GM23248 (cell line): ENCODE data around the gene ARL4C. TPM values are rescaled to one million over a fixed set of nuclear protein-coding genes. Genes with fewer than 3 reads are reported as not detected.

ENCODE experiments used
- DNase-seq: peaks from one replicate; pipeline ENCODE4 v3.0.0-alpha.2; 2015
- H2AFZ ChIP-seq: fragments of 200-600 bp; sonication (generic); 2 replicates; pipeline ENCODE4 v1.6.1; 2016; ENCODE audit warnings: antibody characterized with exemption
- H3F3A ChIP-seq: fragments of 200-600 bp; sonication (generic); 2 replicates; pipeline ENCODE4 v1.6.1; 2016; ENCODE audit warnings: mild to moderate bottlenecking, antibody characterized with exemption, mixed run types; ENCODE audit not compliant: insufficient read depth
- H3K27ac ChIP-seq: fragments of 200-600 bp; sonication (generic); 2 replicates; pipeline ENCODE4 v1.5.1; 2016; ENCODE audit warnings: mild to moderate bottlenecking
- H3K27me3 ChIP-seq: fragments of 200-600 bp; sonication (generic); replicated peaks from 2 replicates; pipeline ENCODE4 v1.6.1; 2016; ENCODE audit warnings: mild to moderate bottlenecking; ENCODE audit not compliant: insufficient read depth
- H3K36me3 ChIP-seq: fragments of 200-600 bp; sonication (generic); 2 replicates; pipeline ENCODE4 v1.6.1; 2016; ENCODE audit warnings: low read depth, mild to moderate bottlenecking
- H3K4me1 ChIP-seq: fragments of 200-600 bp; sonication (generic); 2 replicates; pipeline ENCODE4 v1.6.1; 2016; ENCODE audit warnings: mild to moderate bottlenecking; ENCODE audit not compliant: insufficient read depth
- H3K4me2 ChIP-seq: fragments of 200-600 bp; sonication (generic); one replicate; pipeline ENCODE4 v1.6.1; 2016; ENCODE audit warnings: mild to moderate bottlenecking; ENCODE audit not compliant: unreplicated experiment
- H3K4me3 ChIP-seq: fragments of 200-600 bp; sonication (generic); 2 replicates; pipeline ENCODE4 v1.5.1; 2016; ENCODE audit warnings: mild to moderate bottlenecking
- H3K79me2 ChIP-seq: fragments of 200-600 bp; sonication (generic); 2 replicates; pipeline ENCODE4 v1.6.1; 2016; ENCODE audit warnings: mild to moderate bottlenecking; ENCODE audit not compliant: insufficient read depth
- H3K9ac ChIP-seq: fragments of 200-600 bp; sonication (generic); 2 replicates; pipeline ENCODE4 v1.6.1; 2016; ENCODE audit warnings: mild to moderate bottlenecking
- H3K9me2 ChIP-seq: fragments of 200-600 bp; sonication (generic); 2 replicates; pipeline ENCODE4 v1.6.1; 2016; ENCODE audit warnings: mixed run types, mild to moderate bottlenecking, moderate library complexity; ENCODE audit not compliant: insufficient read depth
- H3K9me3 ChIP-seq: fragments of 200-600 bp; sonication (generic); one replicate; pipeline ENCODE4 v1.6.1; 2017; ENCODE audit warnings: low read depth
- H4K20me1 ChIP-seq: fragments of 200-600 bp; sonication (generic); 2 replicates; pipeline ENCODE4 v1.6.0; 2016; ENCODE audit not compliant: insufficient read depth
- EZH2 ChIP-seq: fragments of 200-600 bp; sonication (generic); IDR thresholded peaks from 2 replicates; pipeline ENCODE4 v1.6.1; 2018; ENCODE audit warnings: antibody characterized with exemption, mild to moderate bottlenecking; ENCODE audit not compliant: insufficient read depth, poor library complexity, severe bottlenecking
- EZH2phosphoT487 ChIP-seq: fragments of 200-600 bp; sonication (generic); IDR thresholded peaks from 2 replicates; pipeline ENCODE4 v1.6.1; 2018; ENCODE audit warnings: antibody characterized with exemption, moderate library complexity, mild to moderate bottlenecking, low read depth; ENCODE audit not compliant: insufficient read depth
- WGBS, 2 experiments: methylation state at CpG; one replicate each; pipeline ENCODE4 v1.1.6; 2015 to 2017; ENCODE audit warnings: low lambda C conversion rate in 2 of 2, low coverage in 1 of 2; ENCODE audit errors: missing lambda C conversion rate in 2 of 2; 5-methylcytosine and 5-hydroxymethylcytosine counted together
- in situ Hi-C: fragments of 300-500 bp; cut with MboI; formaldehyde crosslinking; loops from 2 replicates; pipeline ENCODE4 v1.15.0; 2020
- polyA plus RNA-seq: library from polyadenylated mRNA; unstranded; fragments of >200 nt; fragmentation: Nextera tagmentation; extraction: Ambion mirVana; gene quantifications from 2 replicates; pipeline ENCODE4 v1.2.1, GENCODE V29; 2016
- total RNA-seq: library from RNA; depleted of rRNA; stranded (reverse); fragments of >200 nt; shearing (Covaris generic); gene quantifications from 2 replicates; pipeline ENCODE4 v1.2.3, GENCODE V29; 2014; rRNA removed

Gene ARL4C, protein sequence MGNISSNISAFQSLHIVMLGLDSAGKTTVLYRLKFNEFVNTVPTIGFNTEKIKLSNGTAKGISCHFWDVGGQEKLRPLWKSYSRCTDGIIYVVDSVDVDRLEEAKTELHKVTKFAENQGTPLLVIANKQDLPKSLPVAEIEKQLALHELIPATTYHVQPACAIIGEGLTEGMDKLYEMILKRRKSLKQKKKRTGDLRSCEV
- 2.4 and 4.8 TPM in 2 replicates for total RNA-seq
- 1.3 and 1.4 TPM in 2 replicates for polyA plus RNA-seq

DNA sequence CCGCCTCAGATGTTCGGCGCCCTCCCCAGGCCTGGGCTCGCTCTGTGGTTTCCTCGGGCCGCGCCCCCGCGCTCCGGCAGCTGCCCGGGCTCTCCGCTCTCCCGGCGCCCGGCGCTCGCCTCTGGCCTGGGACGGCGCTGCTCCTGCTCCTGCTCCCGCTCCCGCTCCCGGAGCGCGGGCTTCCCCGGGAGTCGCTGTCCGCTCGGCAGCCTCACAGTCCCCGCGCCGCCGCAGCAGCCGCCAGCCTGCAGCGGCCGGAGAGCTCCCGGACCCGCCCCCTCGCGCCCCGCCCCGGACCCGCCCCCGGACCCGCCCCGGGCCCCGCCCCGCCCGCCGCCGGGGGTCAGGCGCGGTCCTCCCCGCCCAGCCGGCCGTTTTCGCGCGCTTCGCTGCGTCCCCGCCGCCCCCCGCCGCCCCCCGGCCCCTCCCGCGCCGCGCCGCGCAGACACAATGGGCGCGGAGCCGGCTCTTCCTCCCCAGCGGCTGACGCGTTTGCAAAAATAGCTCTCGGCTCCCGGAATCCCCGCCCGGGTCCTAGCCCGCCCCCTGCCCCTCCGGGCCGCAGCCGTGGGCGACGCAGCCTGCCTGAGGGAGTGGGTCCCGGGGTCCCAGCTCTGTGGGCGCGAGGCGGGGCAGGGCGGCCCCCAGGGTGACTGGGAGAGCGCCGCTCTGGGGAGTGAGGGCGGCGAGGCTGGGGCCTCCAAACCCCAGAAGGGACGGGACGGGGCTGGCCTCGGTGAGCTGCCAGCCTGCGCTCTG is at the start of gene ARL4C:
Gene ARL4C, minus strand, starts transcription at position 247 of the 759 bp plus-strand sequence. CDS start 495 bp downstream, outside the sequence.
- Histone ChIP-seq H3K27me3 (no peaks in the 10 kb centered on the region), H3K9me3 (no peaks in the 10 kb centered on the region), H3K9me2 (no peaks in the 10 kb centered on the region), H3F3A (0 out of 2 replicates have a peak, but pooled peaks cover 7% of the 10 kb centered on the region), H3K4me2 (peak within 1 kb of the TSS; percentile 75), H2AFZ (peak within 1 kb of the TSS; percentile 67), H3K4me1 (peaks cover 7% of the 10 kb centered on the region; the same call in 1 of the 2 replicates), H3K4me3 (peak within 1 kb of the TSS; percentile 82), H3K79me2 (no peaks in the 10 kb centered on the region; the same call in 1 of the 2 replicates), H3K36me3 (no peaks in the 10 kb centered on the region), H3K27ac (peak within 1 kb of the TSS; percentile 24; the same call in 1 of the 2 replicates), H4K20me1 (no peaks in the 10 kb centered on the region), H3K9ac (peak within 1 kb of the TSS; percentile 70)
- 1 to 6% methylated on average over 42 to 58 of the region's 100 CpGs for WGBS, 2 experiments
- in situ Hi-C loops = loop anchor here (10.0 to 25.0 kb wide), 2 partner anchors 210 to 522 kb away; no protein-coding TSS in a partner anchor
- TF ChIP-seq EZH2phosphoT487 (no peak), EZH2 (no peak)
- DNase-seq = peak; percentile 89

DNA sequence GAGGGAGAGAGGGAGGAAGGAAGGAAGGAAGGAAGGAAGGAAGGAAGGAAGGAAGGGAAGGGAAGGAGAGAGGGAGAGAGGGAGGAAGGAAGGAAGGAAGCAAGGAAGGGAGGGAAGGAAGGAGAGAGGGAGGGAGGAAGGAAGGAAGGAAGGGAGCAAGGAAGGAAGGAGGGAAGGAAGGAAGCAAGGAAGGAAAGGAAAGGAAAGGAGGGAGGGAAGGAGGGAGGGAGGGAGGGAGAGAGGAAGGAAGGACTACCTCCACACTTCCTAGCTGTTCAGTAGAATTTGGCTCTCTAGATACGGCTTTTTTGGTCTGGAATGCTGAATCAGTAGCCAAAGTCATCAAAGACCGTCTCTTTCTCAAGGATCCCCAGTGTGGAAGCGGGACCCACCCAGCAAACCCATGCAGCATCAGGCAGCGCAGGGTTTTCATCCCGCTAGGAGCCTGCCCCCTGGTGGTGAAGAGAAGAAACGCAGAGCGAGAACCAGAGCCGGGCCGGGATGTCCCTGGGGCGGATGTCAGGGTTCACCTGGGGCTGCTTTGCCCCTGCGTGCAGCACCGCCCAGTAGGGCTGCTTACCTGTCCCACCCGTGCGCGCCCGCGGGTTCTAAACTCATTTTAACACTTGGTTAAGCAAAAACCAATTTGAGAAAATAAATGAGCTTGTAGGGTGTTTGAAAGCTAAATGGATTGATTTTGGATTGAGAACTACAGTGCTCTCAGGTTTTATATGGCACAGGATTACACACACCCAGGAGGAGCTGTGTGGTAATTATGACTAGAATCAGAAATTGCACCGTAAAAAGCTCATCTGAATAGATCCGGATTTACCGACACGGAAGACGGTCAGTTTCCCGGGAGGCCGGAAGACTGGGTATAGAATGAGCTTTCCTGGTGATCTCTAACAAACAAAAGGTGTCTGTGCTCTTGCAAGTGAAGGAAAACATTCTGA is 48.1 kb upstream of the ARL4C start:
- Histone ChIP-seq H3F3A (peaks cover 2% of the 10 kb centered on the region; the same call in 1 of the 2 replicates), H3K36me3 (no peaks in the 10 kb centered on the region), H3K27ac (no peak overlapping the region), H4K20me1 (no peaks in the 10 kb centered on the region), H3K9me3 (no peaks in the 10 kb centered on the region), H3K4me2 (no peak overlapping the region), H3K9me2 (no peaks in the 10 kb centered on the region), H3K4me3 (no peak overlapping the region), H3K79me2 (no peaks in the 10 kb centered on the region), H3K9ac (no peak overlapping the region), H3K27me3 (no peaks in the 10 kb centered on the region), H3K4me1 (peaks cover 3% of the 10 kb centered on the region; the same call in 1 of the 2 replicates), H2AFZ (no peak overlapping the region)
- WGBS, 2 experiments = 29 to 35% methylated on average over 23 to 24 of the region's 24 CpGs
- peak; percentile 76 for DNase-seq
- in situ Hi-C loops = loop anchor here (5.0 to 10.0 kb wide), 2 partner anchors 410 to 563 kb away; no protein-coding TSS in a partner anchor
- no peak for TF ChIP-seq EZH2phosphoT487
- no peak for TF ChIP-seq EZH2

DNA sequence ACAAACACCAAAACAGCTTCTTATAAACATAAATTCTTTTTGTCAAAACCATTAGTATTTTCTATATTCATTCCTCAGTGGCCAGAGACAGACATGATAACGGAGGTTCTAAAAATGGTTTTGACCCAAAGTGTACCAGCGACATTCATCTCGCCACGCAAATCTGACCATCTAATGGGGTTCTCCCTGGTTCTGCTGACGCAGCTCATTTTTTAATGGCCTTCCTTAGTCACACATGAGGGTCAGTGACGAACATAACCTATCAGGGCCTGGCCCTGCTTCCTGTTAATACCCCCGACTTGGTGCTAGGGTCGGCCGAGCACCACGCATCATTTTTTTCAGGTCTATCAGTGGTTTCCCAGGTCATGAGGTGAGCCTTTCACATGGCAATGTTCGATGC is 45.9 kb upstream of the ARL4C start:
- TF ChIP-seq EZH2 = no peak
- no peak for TF ChIP-seq EZH2phosphoT487
- 60% methylated on average over 11 of the region's 11 CpGs for WGBS, 2 experiments

DNA sequence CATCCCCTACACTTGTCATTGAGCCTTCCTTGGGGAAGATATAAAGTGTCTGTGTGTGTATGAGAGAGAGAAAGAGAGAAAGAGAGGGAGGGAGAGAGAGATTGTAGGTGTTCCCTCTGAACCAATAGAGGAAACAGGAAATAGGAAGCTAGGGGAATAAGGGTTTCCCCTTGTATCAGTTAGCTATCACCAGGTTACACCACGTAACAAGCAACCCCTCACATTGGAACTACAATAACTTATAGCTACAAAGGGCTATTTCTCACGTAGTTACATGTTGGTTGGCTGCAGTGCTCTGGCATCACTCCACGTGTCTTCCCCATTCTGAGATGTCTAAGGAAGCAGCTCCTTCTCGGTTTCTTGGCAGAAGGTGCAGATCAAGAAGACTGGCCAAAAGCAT is 41.0 kb upstream of the ARL4C start:
- Histone ChIP-seq H3K79me2 (no peaks in the 10 kb centered on the region), H3K27ac (no peak overlapping the region), H3K4me3 (no peak overlapping the region), H3F3A (no peaks in the 10 kb centered on the region), H3K4me1 (no peaks in the 10 kb centered on the region), H3K9me2 (no peaks in the 10 kb centered on the region), H3K9ac (no peak overlapping the region), H3K4me2 (no peak overlapping the region), H3K9me3 (no peaks in the 10 kb centered on the region), H3K27me3 (peaks cover 45% of the 10 kb centered on the region), H2AFZ (no peak overlapping the region), H4K20me1 (no peaks in the 10 kb centered on the region), H3K36me3 (no peaks in the 10 kb centered on the region)
- in situ Hi-C loops = no loop called here
- no peak for DNase-seq
- TF ChIP-seq EZH2 = no peak
- 26 to 29% methylated on average over 4 of the region's 4 CpGs for WGBS, 2 experiments

More for the DNA sequence above, 45.9 kb upstream of the ARL4C start:
- peaks cover 9% of the 10 kb centered on the region for H3K27me3 ChIP-seq
- H3K9ac ChIP-seq = no peak overlapping the region
- no peak overlapping the region for H3K4me3 ChIP-seq
- no peaks in the 10 kb centered on the region for H3K36me3 ChIP-seq
- no peaks in the 10 kb centered on the region for H3K79me2 ChIP-seq
- no peaks in the 10 kb centered on the region for H3K4me1 ChIP-seq
- no peak overlapping the region for H3K27ac ChIP-seq
- no peak overlapping the region for H3K4me2 ChIP-seq
- in situ Hi-C loops = loop anchor here (5.0 to 10.0 kb wide), 2 partner anchors 408 to 560 kb away; no protein-coding TSS in a partner anchor
- no peaks in the 10 kb centered on the region for H4K20me1 ChIP-seq
- no peaks in the 10 kb centered on the region for H3K9me2 ChIP-seq
- no peak for DNase-seq
- no peaks in the 10 kb centered on the region for H3F3A ChIP-seq
- H2AFZ ChIP-seq = no peak overlapping the region
- H3K9me3 ChIP-seq = no peaks in the 10 kb centered on the region
